Nephron progenitor cell (in vitro differentiated cells): ENCODE results near the gene SUGT1.

Source experiments
- DNase-seq: peaks from one replicate; pipeline ENCODE4 v3.0.0; 2021
- H3K27ac Mint-ChIP-seq: 2 replicates; pipeline ENCODE4 v1.8.0; 2021; ENCODE audit warnings: mild to moderate bottlenecking, moderate library complexity, mixed read lengths
- H3K27me3 Mint-ChIP-seq: 2 replicates; pipeline ENCODE4 v1.8.0; 2021; ENCODE audit warnings: mild to moderate bottlenecking, low read depth, mixed read lengths; ENCODE audit not compliant: poor library complexity
- H3K36me3 Mint-ChIP-seq: 2 replicates; pipeline ENCODE4 v1.8.0; 2021; ENCODE audit warnings: low read depth, mixed read lengths
- H3K4me1 Mint-ChIP-seq: 2 replicates; pipeline ENCODE4 v1.8.0; 2021; ENCODE audit warnings: mixed read lengths
- H3K4me3 Mint-ChIP-seq: 2 replicates; pipeline ENCODE4 v1.8.0; 2021; ENCODE audit warnings: mild to moderate bottlenecking, moderate library complexity, mixed read lengths
- H3K9me3 Mint-ChIP-seq: 2 replicates; pipeline ENCODE4 v1.8.0; 2021; ENCODE audit warnings: mild to moderate bottlenecking, moderate library complexity, mixed read lengths
- TF ChIP-seq, protein P1 (sequence below): fragments of 200-600 bp; sonication (generic); IDR thresholded peaks from 2 replicates; pipeline ENCODE4 v1.5.0; 2021; ENCODE audit warnings: antibody characterized with exemption

Gene SUGT1

GRCh38 chr13:52686376-52686775 is 33.7 kb downstream of the SUGT1 start:
- TF ChIP-seq, protein P1, sequence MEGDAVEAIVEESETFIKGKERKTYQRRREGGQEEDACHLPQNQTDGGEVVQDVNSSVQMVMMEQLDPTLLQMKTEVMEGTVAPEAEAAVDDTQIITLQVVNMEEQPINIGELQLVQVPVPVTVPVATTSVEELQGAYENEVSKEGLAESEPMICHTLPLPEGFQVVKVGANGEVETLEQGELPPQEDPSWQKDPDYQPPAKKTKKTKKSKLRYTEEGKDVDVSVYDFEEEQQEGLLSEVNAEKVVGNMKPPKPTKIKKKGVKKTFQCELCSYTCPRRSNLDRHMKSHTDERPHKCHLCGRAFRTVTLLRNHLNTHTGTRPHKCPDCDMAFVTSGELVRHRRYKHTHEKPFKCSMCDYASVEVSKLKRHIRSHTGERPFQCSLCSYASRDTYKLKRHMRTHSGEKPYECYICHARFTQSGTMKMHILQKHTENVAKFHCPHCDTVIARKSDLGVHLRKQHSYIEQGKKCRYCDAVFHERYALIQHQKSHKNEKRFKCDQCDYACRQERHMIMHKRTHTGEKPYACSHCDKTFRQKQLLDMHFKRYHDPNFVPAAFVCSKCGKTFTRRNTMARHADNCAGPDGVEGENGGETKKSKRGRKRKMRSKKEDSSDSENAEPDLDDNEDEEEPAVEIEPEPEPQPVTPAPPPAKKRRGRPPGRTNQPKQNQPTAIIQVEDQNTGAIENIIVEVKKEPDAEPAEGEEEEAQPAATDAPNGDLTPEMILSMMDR = no peak
- H3K9me3 Mint-ChIP-seq = no peaks in the 10 kb centered on the region
- no peaks in the 10 kb centered on the region for H3K27me3 Mint-ChIP-seq
- no peak overlapping the region for H3K4me3 Mint-ChIP-seq
- DNase-seq = no peak
- H3K27ac Mint-ChIP-seq = no peak overlapping the region
- no peaks in the 10 kb centered on the region for H3K4me1 Mint-ChIP-seq
- H3K36me3 Mint-ChIP-seq = peaks cover 76% of the 10 kb centered on the region

DNA sequence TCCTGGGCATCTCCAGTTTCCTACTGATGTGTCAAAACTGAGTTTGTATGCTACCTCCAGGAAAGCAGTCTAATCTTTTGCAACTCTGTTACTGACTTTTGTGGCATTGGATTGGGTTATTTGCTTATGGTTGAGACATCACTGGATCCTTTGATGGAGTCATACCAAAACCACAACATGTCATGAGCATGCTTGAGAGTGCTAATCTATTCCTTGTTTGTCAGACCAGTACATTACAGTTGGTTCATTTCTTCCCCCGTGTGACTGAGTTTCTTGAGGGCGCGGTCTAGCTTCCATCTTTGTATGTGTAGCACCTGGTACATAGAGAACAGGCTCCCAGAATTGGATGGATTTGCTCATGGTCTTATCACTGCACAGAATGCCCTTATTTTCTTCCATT is 43.2 kb downstream of the SUGT1 start:
- TF ChIP-seq, protein P1 = no peak
- DNase-seq = no peak
- peaks cover 33% of the 10 kb centered on the region for H3K36me3 Mint-ChIP-seq
- H3K4me1 Mint-ChIP-seq = no peaks in the 10 kb centered on the region
- no peaks in the 10 kb centered on the region for H3K9me3 Mint-ChIP-seq
- H3K27me3 Mint-ChIP-seq = no peaks in the 10 kb centered on the region
- H3K27ac Mint-ChIP-seq = peak overlapping the region; percentile 9
- no peak overlapping the region for H3K4me3 Mint-ChIP-seq

DNA sequence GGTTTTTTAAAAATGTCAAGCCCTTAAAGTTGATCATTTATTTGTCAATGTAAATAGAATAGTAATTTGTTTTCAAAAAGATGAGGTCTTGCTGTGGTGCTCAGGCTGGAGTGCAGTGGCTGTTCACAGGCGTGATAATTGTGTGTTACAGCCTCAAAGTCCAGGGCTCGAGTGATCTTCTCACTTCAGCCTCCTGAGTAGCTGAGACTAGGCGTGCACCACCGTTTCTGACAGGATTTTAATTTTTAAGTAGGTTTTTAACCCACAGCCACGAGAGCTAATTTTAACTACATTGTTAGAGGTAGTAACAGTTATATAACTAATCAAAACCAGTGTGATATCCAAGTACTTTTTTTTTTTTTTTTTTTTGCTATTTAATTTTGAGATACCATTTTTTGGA is 43.9 kb downstream of the SUGT1 start:
- TF ChIP-seq, protein P1 = no peak
- no peaks in the 10 kb centered on the region for H3K27me3 Mint-ChIP-seq
- DNase-seq = no peak
- H3K4me3 Mint-ChIP-seq = no peak overlapping the region
- H3K9me3 Mint-ChIP-seq = no peaks in the 10 kb centered on the region
- H3K27ac Mint-ChIP-seq = no peak overlapping the region
- H3K4me1 Mint-ChIP-seq = no peaks in the 10 kb centered on the region
- peaks cover 28% of the 10 kb centered on the region for H3K36me3 Mint-ChIP-seq

GRCh38 chr13:52701728-52702465 is 49.3 kb downstream of the SUGT1 start:
- Mint-ChIP-seq H3K4me3 (no peak overlapping the region), H3K4me1 (peaks cover 21% of the 10 kb centered on the region), H3K27me3 (no peaks in the 10 kb centered on the region), H3K27ac (no peak overlapping the region), H3K36me3 (no peaks in the 10 kb centered on the region), H3K9me3 (no peaks in the 10 kb centered on the region)
- TF ChIP-seq, protein P1 = no peak
- DNase-seq = no peak

DNA sequence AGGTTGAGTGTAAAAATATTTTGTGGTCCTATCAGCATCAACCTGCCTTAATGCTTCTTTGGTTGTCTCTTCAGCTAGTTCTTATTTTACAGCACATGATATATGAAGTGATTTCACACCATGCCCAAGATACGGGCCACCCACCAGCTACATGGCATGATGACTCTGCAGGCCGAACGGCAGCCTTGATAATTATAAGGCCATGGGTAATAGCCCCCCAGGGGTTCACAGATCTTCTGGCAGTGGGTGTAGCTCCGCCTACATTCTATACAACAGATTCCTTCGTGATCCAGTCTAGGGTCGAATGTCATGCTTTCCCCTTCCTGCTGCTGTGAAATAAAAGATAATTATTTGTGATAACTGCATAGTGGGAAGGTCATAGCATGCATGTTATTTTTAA is 50.8 kb downstream of the SUGT1 start:
- Mint-ChIP-seq H3K9me3 (no peaks in the 10 kb centered on the region), H3K4me3 (no peak overlapping the region), H3K27ac (peak overlapping the region; percentile 36), H3K27me3 (no peaks in the 10 kb centered on the region), H3K36me3 (no peaks in the 10 kb centered on the region), H3K4me1 (peaks cover 21% of the 10 kb centered on the region)
- TF ChIP-seq, protein P1 = no peak
- DNase-seq = peak; percentile 14

- Mint-ChIP-seq H3K9me3 (no peaks in the 10 kb centered on the region), H3K36me3 (no peaks in the 10 kb centered on the region), H3K27me3 (no peaks in the 10 kb centered on the region), H3K27ac (no peak overlapping the region), H3K4me3 (no peak overlapping the region), H3K4me1 (peaks cover 22% of the 10 kb centered on the region)
- TF ChIP-seq, protein P1 = no peak
- no peak for DNase-seq
Measured at GRCh38 chr13:52706081-52706480, 53.4 kb downstream of the SUGT1 start.
